Measurements from ENCODE around the gene WHRN. TPM values are rescaled to one million over a fixed set of nuclear protein-coding genes. Genes with fewer than 3 reads are reported as not detected.

The WHRN gene
- 10 to 100 TPM; 18.2 to 32.6 TPM for total RNA-seq
- 5.8 to 17.7 reads per million in 2 donors for total RNA-seq

- DNase-seq = peak; percentile 87 to 90 (median 90)
- no peaks in the 10 kb centered on the region for H3K9me3 ChIP-seq (ENCODE audit: control insufficient read depth, low read length, poor library complexity, severe bottlenecking)
- peak within 1 kb of the TSS; percentile 89 for H3K27ac Mint-ChIP-seq
- peak within 1 kb of the TSS; percentile 86 for H3K4me3 Mint-ChIP-seq
- ATAC-seq = peak; percentile 91
- peaks cover 34% of the 10 kb centered on the region for H3K27me3 Mint-ChIP-seq
- no peaks in the 10 kb centered on the region for H3K36me3 Mint-ChIP-seq (ENCODE audit: low read depth)
- peaks cover 17% of the 10 kb centered on the region for H3K4me1 Mint-ChIP-seq
Measured at GRCh38 chr9:114505187-114506081, at the start of gene WHRN. Gene WHRN, minus strand, starts transcription at chr9:114505473. Its CDS starts 672 bp downstream, at chr9:114504801.

GRCh38 chr9:114553202-114553601 lies 47.9 kb upstream of the WHRN start:
- H3K27me3 Mint-ChIP-seq = peaks cover 36% of the 10 kb centered on the region
- H3K9me3 ChIP-seq (ENCODE audit: control insufficient read depth, low read length, poor library complexity, severe bottlenecking) = no peaks in the 10 kb centered on the region
- no peak overlapping the region for H3K4me3 Mint-ChIP-seq
- peaks cover 7% of the 10 kb centered on the region for H3K36me3 Mint-ChIP-seq (ENCODE audit: low read depth)
- H3K27ac Mint-ChIP-seq = no peak overlapping the region
- H3K4me1 Mint-ChIP-seq = no peaks in the 10 kb centered on the region
- DNase-seq (no peak), ATAC-seq (no peak)

- H3K9me3 ChIP-seq (ENCODE audit: control insufficient read depth, low read length, poor library complexity, severe bottlenecking) = no peaks in the 10 kb centered on the region
- DNase-seq (no peak), ATAC-seq (no peak)
- Mint-ChIP-seq H3K27ac (no peak overlapping the region), H3K27me3 (peaks cover 37% of the 10 kb centered on the region), H3K36me3 (ENCODE audit: low read depth) (peaks cover 7% of the 10 kb centered on the region), H3K4me1 (no peaks in the 10 kb centered on the region), H3K4me3 (no peak overlapping the region)
Measured at GRCh38 chr9:114552706-114553105, 47.4 kb upstream of the WHRN start.

- H3K9me3 ChIP-seq (ENCODE audit: control insufficient read depth, low read length, poor library complexity, severe bottlenecking) = no peaks in the 10 kb centered on the region
- no peaks in the 10 kb centered on the region for H3K4me1 Mint-ChIP-seq
- H3K4me3 Mint-ChIP-seq = no peak overlapping the region
- H3K27me3 Mint-ChIP-seq = peaks cover 39% of the 10 kb centered on the region
- ATAC-seq (no peak), DNase-seq (no peak)
- no peak overlapping the region for H3K27ac Mint-ChIP-seq
- H3K36me3 Mint-ChIP-seq (ENCODE audit: low read depth) = peaks cover 7% of the 10 kb centered on the region
Measured at GRCh38 chr9:114551750-114552685, 46.7 kb upstream of the WHRN start.

- ATAC-seq (no peak), DNase-seq (no peak)
- no peak overlapping the region for H3K27ac Mint-ChIP-seq
- H3K9me3 ChIP-seq (ENCODE audit: control insufficient read depth, low read length, poor library complexity, severe bottlenecking) = no peaks in the 10 kb centered on the region
- no peak overlapping the region for H3K4me3 Mint-ChIP-seq
- H3K4me1 Mint-ChIP-seq = no peaks in the 10 kb centered on the region
- peaks cover 52% of the 10 kb centered on the region for H3K27me3 Mint-ChIP-seq
- peaks cover 5% of the 10 kb centered on the region for H3K36me3 Mint-ChIP-seq (ENCODE audit: low read depth)
Measured at GRCh38 chr9:114549697-114550330, 44.5 kb upstream of the WHRN start.

- ATAC-seq = no peak
- Mint-ChIP-seq H3K36me3 (ENCODE audit: low read depth) (peaks cover 5% of the 10 kb centered on the region), H3K27ac (no peak overlapping the region), H3K4me3 (no peak overlapping the region), H3K27me3 (peaks cover 53% of the 10 kb centered on the region), H3K4me1 (no peaks in the 10 kb centered on the region)
- DNase-seq = no peak
- no peaks in the 10 kb centered on the region for H3K9me3 ChIP-seq (ENCODE audit: control insufficient read depth, low read length, poor library complexity, severe bottlenecking)
Measured at GRCh38 chr9:114546851-114547250, 41.6 kb upstream of the WHRN start.

GRCh38 chr9:114545055-114545454 lies 39.8 kb upstream of the WHRN start:
- peaks cover 5% of the 10 kb centered on the region for H3K36me3 Mint-ChIP-seq (ENCODE audit: low read depth)
- H3K4me3 Mint-ChIP-seq = no peak overlapping the region
- peaks cover 46% of the 10 kb centered on the region for H3K27me3 Mint-ChIP-seq

GRCh38 chr9:114539701-114540380 lies 34.6 kb upstream of the WHRN start:
- ATAC-seq (no peak), DNase-seq (no peak)
- Mint-ChIP-seq H3K4me1 (peaks cover 9% of the 10 kb centered on the region), H3K27me3 (peaks cover under 1% of the 10 kb centered on the region), H3K36me3 (ENCODE audit: low read depth) (no peaks in the 10 kb centered on the region), H3K27ac (no peak overlapping the region), H3K4me3 (no peak overlapping the region)
- H3K9me3 ChIP-seq (ENCODE audit: control insufficient read depth, low read length, poor library complexity, severe bottlenecking) = no peaks in the 10 kb centered on the region

More at GRCh38 chr9:114545055-114545454, 39.8 kb upstream of the WHRN start:
- no peaks in the 10 kb centered on the region for H3K9me3 ChIP-seq (ENCODE audit: control insufficient read depth, low read length, poor library complexity, severe bottlenecking)
- no peak for DNase-seq
- Mint-ChIP-seq H3K4me1 (no peaks in the 10 kb centered on the region), H3K27ac (no peak overlapping the region)
- ATAC-seq = no peak

- H3K4me1 Mint-ChIP-seq = peaks cover 9% of the 10 kb centered on the region
- no peaks in the 10 kb centered on the region for H3K27me3 Mint-ChIP-seq
- H3K36me3 Mint-ChIP-seq (ENCODE audit: low read depth) = no peaks in the 10 kb centered on the region
- no peak for DNase-seq
- no peaks in the 10 kb centered on the region for H3K9me3 ChIP-seq (ENCODE audit: control insufficient read depth, low read length, poor library complexity, severe bottlenecking)
- no peak overlapping the region for H3K4me3 Mint-ChIP-seq
- no peak overlapping the region for H3K27ac Mint-ChIP-seq
- peak; percentile 96 for ATAC-seq
Measured at GRCh38 chr9:114538241-114538640, 33.0 kb upstream of the WHRN start.

GRCh38 chr9:114532561-114533237 lies 27.4 kb upstream of the WHRN start:
- ATAC-seq (no peak), DNase-seq (no peak)
- Mint-ChIP-seq H3K4me1 (peaks cover 2% of the 10 kb centered on the region), H3K4me3 (no peak overlapping the region), H3K36me3 (ENCODE audit: low read depth) (no peaks in the 10 kb centered on the region), H3K27me3 (peaks cover 20% of the 10 kb centered on the region), H3K27ac (no peak overlapping the region)
- H3K9me3 ChIP-seq (ENCODE audit: control insufficient read depth, low read length, poor library complexity, severe bottlenecking) = no peaks in the 10 kb centered on the region

- H3K27me3 Mint-ChIP-seq = peaks cover 52% of the 10 kb centered on the region
- H3K36me3 Mint-ChIP-seq (ENCODE audit: low read depth) = peaks cover 6% of the 10 kb centered on the region
- H3K4me1 Mint-ChIP-seq = no peaks in the 10 kb centered on the region
- DNase-seq (no peak), ATAC-seq (no peak)
- no peak overlapping the region for H3K27ac Mint-ChIP-seq
- no peaks in the 10 kb centered on the region for H3K9me3 ChIP-seq (ENCODE audit: control insufficient read depth, low read length, poor library complexity, severe bottlenecking)
- H3K4me3 Mint-ChIP-seq = no peak overlapping the region
Measured at GRCh38 chr9:114529285-114529684, 24.0 kb upstream of the WHRN start.

- Mint-ChIP-seq H3K27me3 (peaks cover 67% of the 10 kb centered on the region), H3K27ac (peak overlapping the region; percentile 44), H3K36me3 (ENCODE audit: low read depth) (peaks cover 6% of the 10 kb centered on the region), H3K4me1 (no peaks in the 10 kb centered on the region), H3K4me3 (no peak overlapping the region)
- H3K9me3 ChIP-seq (ENCODE audit: control insufficient read depth, low read length, poor library complexity, severe bottlenecking) = no peaks in the 10 kb centered on the region
- no peak for ATAC-seq
- no peak for DNase-seq
Measured at GRCh38 chr9:114526807-114527206, 21.5 kb upstream of the WHRN start.

All from T-helper 17 cell (primary cell).